H1 (cell line): Measurements from ENCODE around the gene FREM1. TPM values are rescaled to one million over a fixed set of nuclear protein-coding genes. Genes with fewer than 3 reads are reported as not detected.

Experiments
- CTCF ChIA-PET: fragments of 300-600 bp; sonication (Branson Sonifier 250); formaldehyde crosslinking; loops from one replicate; lab custom pipeline; 2021; ENCODE audit not compliant: partially characterized antibody; lab: Charles Lee
- POLR2A ChIA-PET: fragments of 300-600 bp; sonication (Branson Sonifier 250); formaldehyde crosslinking; loops from one replicate; lab custom pipeline; 2021; ENCODE audit warnings: inconsistent platforms; ENCODE audit not compliant: partially characterized antibody; lab: Charles Lee
- DNase-seq, 2 experiments: peaks; one replicate each; pipeline versions ENCODE4 v3.0.0 to v3.0.0-alpha.2; 2010 to 2022; ENCODE audit warnings: low spot score in 2 of 2, low read depth in 1 of 2, mixed read lengths in 1 of 2
- FAIRE-seq: peaks from 2 replicates; lab custom pipeline; 2011; peaks lifted over from hg19 to GRCh38; lab: Jason Lieb, UNC
- H2AFZ ChIP-seq: 2 replicates; pipeline ENCODE4 v1.8.1; 2012; ENCODE audit warnings: low read length, inconsistent platforms
- H2AK5ac ChIP-seq: 2 replicates; pipeline ENCODE4 v1.6.1; 2013; ENCODE audit warnings: low read depth, low read length
- H2BK120ac ChIP-seq: replicated peaks from 2 replicates; pipeline ENCODE3; 2013; ENCODE audit warnings: low read depth, low read length, inconsistent platforms
- H2BK12ac ChIP-seq: 2 replicates; pipeline ENCODE4 v1.6.1; 2013; ENCODE audit warnings: low read depth, low read length
- H2BK15ac ChIP-seq: 2 replicates; pipeline ENCODE4 v1.6.1; 2013; ENCODE audit warnings: low read length
- H2BK20ac ChIP-seq: 2 replicates; pipeline ENCODE4 v1.6.1; 2013; ENCODE audit warnings: low read length
- H2BK5ac ChIP-seq: 2 replicates; pipeline ENCODE4 v1.6.1; 2013; ENCODE audit warnings: low read depth, low read length
- H3K14ac ChIP-seq: 2 replicates; pipeline ENCODE4 v1.6.1; 2013; ENCODE audit warnings: inconsistent platforms; ENCODE audit not compliant: insufficient read length
- H3K18ac ChIP-seq: 2 replicates; pipeline ENCODE4 v1.6.1; 2013; ENCODE audit warnings: low read length; ENCODE audit errors: extremely low read depth
- H3K23ac ChIP-seq: 2 replicates; pipeline ENCODE4 v1.6.1; 2013; ENCODE audit warnings: inconsistent platforms; ENCODE audit not compliant: insufficient read length
- H3K23me2 ChIP-seq: 2 replicates; pipeline ENCODE4 v1.6.1; 2013; ENCODE audit warnings: low read depth, low read length
- H3K27ac ChIP-seq: 2 replicates; pipeline ENCODE4 v1.6.1; 2011; ENCODE audit warnings: low read depth, low read length, inconsistent platforms
- H3K27me3 ChIP-seq, 4 experiments: replicated peaks in 1 of 4; 1 replicate in 1 of 4; 2 replicates in 3 of 4; pipeline versions ENCODE4 v1.6.1 to v1.8.1; 2011 to 2013; ENCODE audit warnings: low read length in 3 of 4, mild to moderate bottlenecking in 3 of 4, inconsistent platforms in 2 of 4, mixed read lengths in 2 of 4, moderate library complexity in 1 of 4; ENCODE audit not compliant: control insufficient read depth in 3 of 4, insufficient read depth in 3 of 4; ENCODE audit errors: extremely low read depth in 1 of 4
- H3K36me3 ChIP-seq, 4 experiments: 2 replicates each; pipeline versions ENCODE4 v1.6.1 to v1.8.1; 2011 to 2013; ENCODE audit warnings: mild to moderate bottlenecking in 4 of 4, low read length in 3 of 4, moderate library complexity in 2 of 4, control low read depth in 1 of 4, inconsistent platforms in 1 of 4; ENCODE audit not compliant: insufficient read depth in 4 of 4, control insufficient read depth in 2 of 4
- H3K4ac ChIP-seq: replicated peaks from 2 replicates; pipeline ENCODE3; 2013; ENCODE audit warnings: low read length, low read depth, mixed read lengths, inconsistent platforms; ENCODE audit not compliant: insufficient read length
- H3K4me1 ChIP-seq, 4 experiments: replicated peaks in 1 of 4; 1 replicate in 1 of 4; 2 replicates in 3 of 4; pipeline versions ENCODE4 v1.6.1 to v1.8.1; 2011 to 2013; ENCODE audit warnings: low read length in 3 of 4, inconsistent platforms in 2 of 4, mixed read lengths in 1 of 4; ENCODE audit not compliant: insufficient read depth in 4 of 4, control insufficient read depth in 3 of 4
- H3K4me2 ChIP-seq, 2 experiments: 2 replicates each; pipeline versions ENCODE4 v1.6.1 to v1.8.1; 2011 to 2013; ENCODE audit warnings: low read depth in 2 of 2, low read length in 2 of 2, control low read depth in 1 of 2, inconsistent platforms in 1 of 2, mild to moderate bottlenecking in 1 of 2; ENCODE audit not compliant: insufficient read depth in 1 of 2
- H3K4me3 ChIP-seq, 4 experiments: fragments of 200-600, 300-600 bp in 1 of 4; sonication (generic), shearing (Covaris generic), sonication (Bioruptor Twin) in 1 of 4; 2 replicates each; pipeline versions ENCODE4 v1.5.1 to v1.8.1; 2011 to 2016; ENCODE audit warnings: low read length in 4 of 4, low read depth in 3 of 4, control low read depth in 2 of 4, inconsistent platforms in 2 of 4, mild to moderate bottlenecking in 2 of 4, mixed read lengths in 1 of 4, moderate library complexity in 1 of 4; ENCODE audit not compliant: insufficient read depth in 2 of 4; ENCODE audit errors: extremely low read depth in 1 of 4
- H3K56ac ChIP-seq: replicated peaks from 2 replicates; pipeline ENCODE3; 2013; ENCODE audit warnings: low read depth, mild to moderate bottlenecking, mixed read lengths, low read length, inconsistent platforms; ENCODE audit not compliant: insufficient read length
- H3K79me1 ChIP-seq: 2 replicates; pipeline ENCODE4 v1.6.1; 2013; ENCODE audit warnings: low read depth, low read length, control low read depth
- H3K79me2 ChIP-seq, 2 experiments: 2 replicates each; pipeline versions ENCODE4 v1.6.1 to v1.8.1; 2012 to 2013; ENCODE audit warnings: low read length in 2 of 2, mild to moderate bottlenecking in 2 of 2, inconsistent platforms in 1 of 2; ENCODE audit not compliant: insufficient read depth in 2 of 2, control insufficient read depth in 1 of 2
- H3K9ac ChIP-seq, 4 experiments: replicated peaks in 1 of 4; 1 replicate in 1 of 4; 2 replicates in 3 of 4; pipeline versions ENCODE4 v1.6.1 to v1.8.1; 2011 to 2013; ENCODE audit warnings: low read depth in 3 of 4, low read length in 3 of 4, control low read depth in 2 of 4, mild to moderate bottlenecking in 2 of 4, moderate library complexity in 2 of 4, inconsistent platforms in 1 of 4; ENCODE audit errors: extremely low read depth in 1 of 4
- H3K9me3 ChIP-seq, 2 experiments: 2 replicates each; pipeline versions ENCODE4 v1.6.1 to v1.8.1; 2012 to 2013; ENCODE audit warnings: mild to moderate bottlenecking in 2 of 2, moderate library complexity in 2 of 2, control low read depth in 1 of 2, inconsistent platforms in 1 of 2, low read depth in 1 of 2, low read length in 1 of 2, mixed read lengths in 1 of 2; ENCODE audit not compliant: insufficient read depth in 2 of 2
- H4K20me1 ChIP-seq, 2 experiments: replicated peaks in 1 of 2; 2 replicates each; pipeline versions ENCODE3 to v1.8.1; 2011 to 2013; ENCODE audit warnings: inconsistent platforms in 2 of 2, low read length in 2 of 2, mild to moderate bottlenecking in 1 of 2; ENCODE audit not compliant: insufficient read depth in 2 of 2, control insufficient read depth in 1 of 2
- H4K5ac ChIP-seq: 2 replicates; pipeline ENCODE4 v1.6.1; 2013; ENCODE audit warnings: low read length, low read depth, mixed read lengths, inconsistent platforms; ENCODE audit not compliant: insufficient read length
- H4K8ac ChIP-seq: 2 replicates; pipeline ENCODE4 v1.8.0; 2013; ENCODE audit warnings: mild to moderate bottlenecking, moderate library complexity, low read length, inconsistent platforms; ENCODE audit not compliant: insufficient read depth; ENCODE audit errors: extremely low read depth
- H4K91ac ChIP-seq: replicated peaks from 2 replicates; pipeline ENCODE3; 2013; ENCODE audit warnings: low read length, mixed read lengths, inconsistent platforms; ENCODE audit not compliant: insufficient read length
- CBX8 ChIP-seq: fragments of 300-800, 300-1000 bp; sonication (generic); IDR thresholded peaks from 2 replicates; pipeline ENCODE4 v1.7.1; 2016; ENCODE audit warnings: low read depth, low read length, borderline replicate concordance
- GTF2F1 ChIP-seq: IDR thresholded peaks from 2 replicates; pipeline ENCODE4 v1.6.1; 2012; ENCODE audit warnings: low read depth, low read length, improper control_type of control experiment, borderline replicate concordance
- HDAC2 ChIP-seq, 2 experiments: fragments of 300-600 bp in 1 of 2; sonication (generic) in 1 of 2; IDR thresholded peaks; 2 replicates each; pipeline ENCODE4 v1.6.1; 2011 to 2012; ENCODE audit warnings: low read depth in 2 of 2, low read length in 2 of 2, mild to moderate bottlenecking in 2 of 2, moderate library complexity in 2 of 2, borderline replicate concordance in 1 of 2, inconsistent platforms in 1 of 2
- SIX5 ChIP-seq: IDR thresholded peaks from 2 replicates; pipeline ENCODE4 v1.6.1; 2011; ENCODE audit warnings: mild to moderate bottlenecking, low read depth, low read length
- SP1 ChIP-seq: IDR thresholded peaks from 2 replicates; pipeline ENCODE4 v1.6.1; 2011; ENCODE audit warnings: low read depth, low read length
- TBP ChIP-seq: IDR thresholded peaks from 2 replicates; pipeline ENCODE4 v1.6.1; 2011; ENCODE audit warnings: low read depth, low read length, improper control_type of control experiment
- TCF12 ChIP-seq: IDR thresholded peaks from 2 replicates; pipeline ENCODE4 v1.6.1; 2011; ENCODE audit warnings: low read depth, mild to moderate bottlenecking, low read length
- WGBS, 2 experiments: shearing (Covaris generic) in 1 of 2; methylation state at CpG; one replicate each; pipeline versions ENCODE4 v1.1.6 to v1.1.7; 2013 to 2015; ENCODE audit warnings: low lambda C conversion rate in 2 of 2, mixed read lengths in 2 of 2, inconsistent platforms in 1 of 2, low coverage in 1 of 2, missing lambda C conversion rate in 1 of 2; ENCODE audit not compliant: insufficient replicate concordance in 2 of 2, insufficient coverage in 1 of 2, insufficient read length in 1 of 2; ENCODE audit errors: extremely low coverage in 1 of 2, missing lambda C conversion rate in 1 of 2; 5-methylcytosine and 5-hydroxymethylcytosine counted together
- polyA plus RNA-seq, 7 experiments: library from polyadenylated mRNA; depleted of rRNA in 3 of 7; stranded (reverse) in 5 of 7; unstranded in 2 of 7; fragments of >200 nt in 5 of 7; fragments of 200-250 nt in 2 of 7; gene quantifications; 1 replicate in 5 of 7; 2 replicates in 1 of 7; 4 replicates in 1 of 7; pipeline versions ENCODE4 v1.2.1 to v1.2.3, GENCODE V29; 2011 to 2013; ENCODE audit warnings: missing spikeins in 2 of 7, mixed read lengths in 2 of 7
- total RNA-seq: library from RNA; stranded (reverse); fragmentation: NEBNext Ultra II Directional; extraction: Animal tissue kit (Norgen Biotek cat#: 25700); gene quantifications from 2 replicates; pipeline ENCODE4 v1.2.1, GENCODE V29; 2021

Gene FREM1
- total and polyA plus RNA-seq, 2 of the 8 experiments (the other 6 are each of a cell fraction or from before 2014, with no cell fraction given): 2.6 to 3.1 TPM

- Histone ChIP-seq H2BK5ac (no peak overlapping the region), H3K56ac (no peak overlapping the region), H3K18ac (no peak overlapping the region), H3K36me3 (no peaks in the 10 kb centered on the region), H3K4me2 (peak overlapping the region in 1 of 2 experiments; percentile 94; a peak in 1 of 4 replicates), H3K23me2 (peaks cover 4% of the 10 kb centered on the region), H3K14ac (no peak overlapping the region), H3K4me1 (peaks cover 8 to 30% (median 22%) of the 10 kb centered on the region in 4 experiments), H3K79me1 (no peaks in the 10 kb centered on the region), H2BK20ac (no peak overlapping the region), H3K23ac (no peak overlapping the region), H4K91ac (no peak overlapping the region), H3K9me3 (no peaks in the 10 kb centered on the region), H2AK5ac (no peak overlapping the region), H3K79me2 (no peaks in the 10 kb centered on the region), H2BK12ac (no peak overlapping the region), H3K4me3 (0 out of 8 replicates have a peak overlapping the region, but pooled peaks of 1 of the 4 experiments have one; percentile 47), H4K5ac (no peak overlapping the region), H3K27ac (no peak overlapping the region), H2BK15ac (no peak overlapping the region), H3K9ac (no peak overlapping the region), H4K20me1 (no peaks in the 10 kb centered on the region), H2BK120ac (no peak overlapping the region), H3K27me3 (no peaks in the 10 kb centered on the region), H4K8ac (no peak overlapping the region), H3K4ac (no peak overlapping the region), H2AFZ (no peak overlapping the region)
- no peak for FAIRE-seq
- DNase-seq: no peak
- TF ChIP-seq TBP (no peak), HDAC2 (IDR thresholded peaks at IDR 0.05; ENCODE audit: borderline replicate concordance in 1 of 2, low read depth in 2 of 2, low read length in 2 of 2) (no peak), SIX5 (no peak), CBX8 (no peak), GTF2F1 (no peak), TCF12 (no peak), SP1 (no peak)
- 93% methylated on average over 2 of the region's 2 CpGs; no CpG with 5 or more reads in 1 of the 2 experiments for WGBS, 2 experiments
- CTCF ChIA-PET: no interaction called here
- POLR2A ChIA-PET: interaction anchor here (0.5 kb wide), 1 partner anchor 1061 kb away, joined by 3 read pairs; no protein-coding TSS in a partner anchor
These were observed 818 bp upstream of the FREM1 start for GRCh38 chr9:14911046-14911445.
